ENCODE results near the gene FEZ2. TPM values are rescaled to one million over a fixed set of nuclear protein-coding genes. Genes with fewer than 3 reads are reported as not detected.

The FEZ2 gene
- total RNA-seq, 1 experiment from 2014 or later = 14.8 TPM

GRCh38 chr2:36577884-36578283 lies 20.1 kb downstream of the FEZ2 start:
- BruUV-seq (replicated peaks) = no TSS peak
- H3K79me2 ChIP-seq (ENCODE audit: insufficient read depth, low read length) = no peaks in the 10 kb centered on the region; the same call in 1 of the 2 replicates
- no peak overlapping the region for H2AFZ ChIP-seq (ENCODE audit: low read depth, low read length, poor library complexity, severe bottlenecking)
- no peaks in the 10 kb centered on the region for H3K9me2 ChIP-seq (ENCODE audit: insufficient read depth)
- H3K9me3 ChIP-seq (ENCODE audit: control insufficient read depth in 1 of 2, insufficient read depth in 1 of 2, low read depth in 1 of 2, low read length in 2 of 2) = no peaks in the 10 kb centered on the region
- TF ChIP-seq CBX3 (IDR thresholded peaks at IDR 0.05; ENCODE audit: low read depth) (no peak), TCF7L2 (IDR thresholded peaks at IDR 0.05; ENCODE audit: borderline replicate concordance, extremely low read depth, insufficient read depth, insufficient read length) (no peak), ATF3 (IDR thresholded peaks at IDR 0.05) (no peak), MAX (IDR thresholded peaks at IDR 0.05) (no peak), ELF1 (IDR thresholded peaks at IDR 0.05; ENCODE audit: borderline replicate concordance, low read depth) (no peak), JUND (IDR thresholded peaks at IDR 0.05) (no peak)
- H3K9ac ChIP-seq (ENCODE audit: low read length) = no peak overlapping the region
- H3K4me1 ChIP-seq (ENCODE audit: control insufficient read depth in 1 of 2, insufficient read depth in 2 of 2, low read length in 2 of 2) = no peaks in the 10 kb centered on the region
- RAD21 ChIA-PET (ENCODE audit: low non-redundant PET in 1 of 2, low total read pairs in 2 of 2, uncharacterized antibody in 2 of 2, unreplicated experiment in 2 of 2) = no interaction called here
- H3K27me3 ChIP-seq (ENCODE audit: insufficient read depth, low read length) = no peaks in the 10 kb centered on the region
- intact Hi-C loops (cut with micrococcal nuclease) = no loop called here
- no peak overlapping the region for H3K4me2 ChIP-seq (ENCODE audit: low read length)
- H3K4me3 ChIP-seq (replicated peaks in 1 of 2; ENCODE audit: low read depth in 1 of 2, low read length in 2 of 2) = no peak overlapping the region
- peaks cover 24 to 51% of the 10 kb centered on the region in 2 experiments for H3K36me3 ChIP-seq (ENCODE audit: control insufficient read depth in 1 of 2, insufficient read depth in 2 of 2, low read length in 2 of 2)
- DNase-seq (ENCODE audit: low read depth, low spot score) = no peak
- ATAC-seq = no peak
- no peak overlapping the region for H3K27ac ChIP-seq (ENCODE audit: low read depth, low read length)
- CTCF ChIA-PET = interaction anchor here (0.8 kb wide), 1 partner anchor 9 kb away, joined by 3 read pairs; no protein-coding TSS in a partner anchor
- no peaks in the 10 kb centered on the region; the same call in 1 of the 2 replicates for H4K20me1 ChIP-seq (ENCODE audit: insufficient read depth)
- POLR2A ChIA-PET = no interaction called here

GRCh38 chr2:36574560-36574959 lies 23.4 kb downstream of the FEZ2 start:
- H3K9me3 ChIP-seq (ENCODE audit: control insufficient read depth in 1 of 2, insufficient read depth in 1 of 2, low read depth in 1 of 2, low read length in 2 of 2) = no peaks in the 10 kb centered on the region
- H3K9ac ChIP-seq (ENCODE audit: low read length) = no peak overlapping the region
- POLR2A ChIA-PET = no interaction called here
- no peaks in the 10 kb centered on the region; the same call in 1 of the 2 replicates for H4K20me1 ChIP-seq (ENCODE audit: insufficient read depth)
- intact Hi-C loops (cut with micrococcal nuclease) = no loop called here
- ATAC-seq = no peak
- H3K79me2 ChIP-seq (ENCODE audit: insufficient read depth, low read length) = peaks cover 7% of the 10 kb centered on the region
- no peak overlapping the region for H3K4me2 ChIP-seq (ENCODE audit: low read length)
- peaks cover 13 to 23% of the 10 kb centered on the region in 2 experiments; a peak in 3 of 4 replicates for H3K36me3 ChIP-seq (ENCODE audit: control insufficient read depth in 1 of 2, insufficient read depth in 2 of 2, low read length in 2 of 2)
- no peaks in the 10 kb centered on the region for H3K27me3 ChIP-seq (ENCODE audit: insufficient read depth, low read length)
- H3K4me1 ChIP-seq (ENCODE audit: control insufficient read depth in 1 of 2, insufficient read depth in 2 of 2, low read length in 2 of 2) = peaks cover 3 to 6% of the 10 kb centered on the region in 2 experiments; a peak in 3 of 4 replicates
- no peaks in the 10 kb centered on the region for H3K9me2 ChIP-seq (ENCODE audit: insufficient read depth)
- TF ChIP-seq CBX3 (IDR thresholded peaks at IDR 0.05; ENCODE audit: low read depth) (no peak), ZNF274 (IDR thresholded peaks at IDR 0.05; ENCODE audit: low read depth, low read length) (no peak), CEBPB (IDR thresholded peaks at IDR 0.05; ENCODE audit: low read depth) (no peak), ZBTB33 (IDR thresholded peaks at IDR 0.05; ENCODE audit: extremely low read depth, insufficient replicate concordance, low read length) (no peak), ELF1 (IDR thresholded peaks at IDR 0.05; ENCODE audit: borderline replicate concordance, low read depth) (no peak), ZFX (IDR thresholded peaks at IDR 0.05) (no peak), POLR2A (IDR thresholded peaks at IDR 0.05; ENCODE audit: borderline replicate concordance, extremely low read depth, insufficient read depth, insufficient read length) (no peak), POLR2AphosphoS5 (IDR thresholded peaks at IDR 0.05; ENCODE audit: low read depth, low read length) (no peak), EGR1 (IDR thresholded peaks at IDR 0.05; ENCODE audit: low read depth) (no peak), SP1 (IDR thresholded peaks at IDR 0.05; ENCODE audit: low read depth) (no peak)
- no peak overlapping the region for H3K4me3 ChIP-seq (replicated peaks in 1 of 2; ENCODE audit: low read depth in 1 of 2, low read length in 2 of 2)
- no peak overlapping the region for H3K27ac ChIP-seq (ENCODE audit: low read depth, low read length)
- no peak overlapping the region for H2AFZ ChIP-seq (ENCODE audit: low read depth, low read length, poor library complexity, severe bottlenecking)
- no TSS peak for BruUV-seq (replicated peaks)
- RAD21 ChIA-PET (ENCODE audit: low non-redundant PET in 1 of 2, low total read pairs in 2 of 2, uncharacterized antibody in 2 of 2, unreplicated experiment in 2 of 2) = no interaction called here
- no peak for DNase-seq (ENCODE audit: low read depth, low spot score)
- CTCF ChIA-PET = no interaction called here
